ENCODE data around the gene RASAL1.

- TF ChIP-seq EZH2 (IDR thresholded peaks at IDR 0.05; ENCODE audit: insufficient read depth, poor library complexity, severe bottlenecking): no peak
- no peak for TF ChIP-seq EZH2phosphoT487 (IDR thresholded peaks at IDR 0.05; ENCODE audit: insufficient read depth, low read depth)
Measured at GRCh38 chr12:113143959-113144358, 8.4 kb upstream of the RASAL1 start.
